Stimulated activated CD8-positive, alpha-beta memory T cell treated with anti-CD3 and anti-CD28 coated beads, Interleukin-15, amount 100 ng/mL, for 1 hour (primary cell): ENCODE data around the gene AIG1.
"Not testable (repeated sequence)": the region's sequence is repeated elsewhere in the genome, so short reads cannot be mapped to it uniquely, and the experiment has no call there.

Source experiments
- DNase-seq: peaks from one replicate; pipeline ENCODE4 v3.0.0-alpha.2; 2020; ENCODE audit warnings: low read depth

Gene AIG1

GRCh38 chr6:143058987-143059386 lies 1.7 kb upstream of the AIG1 start:
- DNase-seq: no peak

GRCh38 chr6:143059663-143060353 lies 881 bp upstream of the AIG1 start:
- no peak for DNase-seq

- DNase-seq: peak; percentile 42
Measured at GRCh38 chr6:143060354-143060805, 309 bp upstream of the AIG1 start.

- no peak for DNase-seq
Measured at GRCh38 chr6:143061597-143062385, 1.1 kb downstream of the AIG1 start.

GRCh38 chr6:143062551-143062950 lies 1.9 kb downstream of the AIG1 start:
- no peak for DNase-seq

- no peak for DNase-seq
Measured at GRCh38 chr6:143063631-143064030, 2.9 kb downstream of the AIG1 start.

GRCh38 chr6:143064271-143064670 lies 3.6 kb downstream of the AIG1 start:
- DNase-seq: no peak

- no peak for DNase-seq
Measured at GRCh38 chr6:143064951-143065683, 4.4 kb downstream of the AIG1 start.

- DNase-seq: no peak
Measured at GRCh38 chr6:143068001-143068400, 7.3 kb downstream of the AIG1 start.

- no peak for DNase-seq
Measured at GRCh38 chr6:143074101-143074500, 13.4 kb downstream of the AIG1 start.

- no peak for DNase-seq
Measured at GRCh38 chr6:143074670-143075318, 14.1 kb downstream of the AIG1 start.

- DNase-seq: no peak
Measured at GRCh38 chr6:143078468-143079324, 18.0 kb downstream of the AIG1 start.

GRCh38 chr6:143079325-143079640 lies 18.6 kb downstream of the AIG1 start:
- DNase-seq: no peak

- not testable (repeated sequence) for DNase-seq
Measured at GRCh38 chr6:143082274-143082673, 21.6 kb downstream of the AIG1 start.

- DNase-seq: not testable (repeated sequence)
Measured at GRCh38 chr6:143084019-143084418, 23.3 kb downstream of the AIG1 start.

- not testable (repeated sequence) for DNase-seq
Measured at GRCh38 chr6:143087335-143087734, 26.6 kb downstream of the AIG1 start.

GRCh38 chr6:143087856-143088255 lies 27.2 kb downstream of the AIG1 start:
- no peak for DNase-seq

GRCh38 chr6:143090314-143091044 lies 29.8 kb downstream of the AIG1 start:
- no peak for DNase-seq

GRCh38 chr6:143092768-143093167 lies 32.1 kb downstream of the AIG1 start:
- DNase-seq: no peak

- no peak for DNase-seq
Measured at GRCh38 chr6:143093290-143093689, 32.6 kb downstream of the AIG1 start.

- no peak for DNase-seq
Measured at GRCh38 chr6:143096403-143096802, 35.7 kb downstream of the AIG1 start.
